Liver (tissue), 3 donors: ENCODE data around the gene KANTR.

Experiments
- EGR1 ChIP-seq, 2 donors: IDR thresholded peaks; 2 replicates each; pipeline ENCODE4 v1.6.1; 2016 to 2018; ENCODE audit warnings: antibody characterized with exemption in 2 of 2, low read depth in 2 of 2
- GABPA ChIP-seq, 2 donors: IDR thresholded peaks in 1 of 2; conservative IDR thresholded peaks in 1 of 2; 2 replicates each; pipeline ENCODE4 v1.6.1; 2016; ENCODE audit warnings: antibody characterized with exemption in 2 of 2, mild to moderate bottlenecking in 1 of 2, moderate library complexity in 1 of 2
- HNF4A ChIP-seq, 2 donors: conservative IDR thresholded peaks; 2 replicates each; pipeline ENCODE4 v1.6.1; 2016; ENCODE audit warnings: antibody characterized with exemption in 2 of 2, mild to moderate bottlenecking in 2 of 2
- JUND ChIP-seq, 2 donors: IDR thresholded peaks; 2 replicates each; pipeline ENCODE4 v1.6.1; 2016; ENCODE audit warnings: antibody characterized with exemption in 2 of 2
- MAX ChIP-seq: IDR thresholded peaks from 2 replicates; pipeline ENCODE4 v1.6.1; 2016; ENCODE audit warnings: antibody characterized with exemption
- RAD21 ChIP-seq, 2 donors: IDR thresholded peaks; 2 replicates each; pipeline ENCODE4 v1.6.1; 2016; ENCODE audit warnings: antibody characterized with exemption in 2 of 2, mild to moderate bottlenecking in 2 of 2
- REST ChIP-seq: IDR thresholded peaks from 2 replicates; pipeline ENCODE4 v1.6.1; 2016; ENCODE audit warnings: antibody characterized with exemption, mild to moderate bottlenecking
- RXRA ChIP-seq, 2 donors: IDR thresholded peaks; 2 replicates each; pipeline ENCODE4 v1.6.1; 2017 to 2018; ENCODE audit warnings: antibody characterized with exemption in 2 of 2, mild to moderate bottlenecking in 1 of 2
- SP1 ChIP-seq: IDR thresholded peaks from 2 replicates; pipeline ENCODE4 v1.6.1; 2018; ENCODE audit warnings: antibody characterized with exemption, mild to moderate bottlenecking
- TAF1 ChIP-seq: conservative IDR thresholded peaks from 2 replicates; pipeline ENCODE4 v1.6.1; 2016; ENCODE audit warnings: antibody characterized with exemption, mild to moderate bottlenecking
- YY1 ChIP-seq: IDR thresholded peaks from 2 replicates; pipeline ENCODE4 v1.6.1; 2016; ENCODE audit warnings: antibody characterized with exemption, mild to moderate bottlenecking
- TF ChIP-seq, protein P1 (sequence below): fragments of 150-350 bp; IDR thresholded peaks from 2 replicates; pipeline ENCODE4 v1.5.1; 2017; ENCODE audit warnings: improper control_type of control experiment, low read depth, low read length; ENCODE audit not compliant: missing input control
- donor health status: healthy.
- donor health status: healthy.

DNA sequence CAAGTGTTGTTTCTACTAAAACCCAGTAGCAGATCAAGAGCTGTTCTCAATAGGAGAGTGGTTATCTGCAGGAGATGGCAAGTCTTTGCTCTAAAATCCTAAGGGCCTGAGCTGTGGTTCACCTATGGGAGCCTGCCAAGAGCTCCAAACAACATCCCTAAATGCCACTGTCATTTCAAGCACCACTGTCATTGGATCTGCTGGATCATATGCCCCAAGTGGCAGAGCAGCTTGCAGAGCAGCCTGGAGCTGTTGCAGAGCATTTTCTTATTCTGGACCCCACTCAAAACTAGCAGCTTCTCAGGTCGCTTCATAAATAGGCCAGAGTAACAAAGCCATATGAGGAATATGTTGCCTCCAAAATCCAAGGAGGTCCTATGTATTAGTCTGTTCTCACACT lies 59.6 kb downstream of the KANTR start:
- TF ChIP-seq MAX (no peak), SP1 (no peak), REST (no peak), YY1 (no peak), EGR1 (IDR thresholded peaks at IDR 0.05; ENCODE audit: low read depth in 2 of 2) (no peak), JUND (IDR thresholded peaks at IDR 0.05) (no peak), HNF4A (conservative IDR thresholded peaks at IDR 0.05) (no peak), RXRA (IDR thresholded peaks at IDR 0.05) (no peak), RAD21 (IDR thresholded peaks at IDR 0.05) (no peak), GABPA (IDR thresholded peaks at IDR 0.05 in 1 of 2, conservative IDR thresholded peaks at IDR 0.05 in 1 of 2) (no peak), TAF1 (no peak)
- TF ChIP-seq, protein P1, sequence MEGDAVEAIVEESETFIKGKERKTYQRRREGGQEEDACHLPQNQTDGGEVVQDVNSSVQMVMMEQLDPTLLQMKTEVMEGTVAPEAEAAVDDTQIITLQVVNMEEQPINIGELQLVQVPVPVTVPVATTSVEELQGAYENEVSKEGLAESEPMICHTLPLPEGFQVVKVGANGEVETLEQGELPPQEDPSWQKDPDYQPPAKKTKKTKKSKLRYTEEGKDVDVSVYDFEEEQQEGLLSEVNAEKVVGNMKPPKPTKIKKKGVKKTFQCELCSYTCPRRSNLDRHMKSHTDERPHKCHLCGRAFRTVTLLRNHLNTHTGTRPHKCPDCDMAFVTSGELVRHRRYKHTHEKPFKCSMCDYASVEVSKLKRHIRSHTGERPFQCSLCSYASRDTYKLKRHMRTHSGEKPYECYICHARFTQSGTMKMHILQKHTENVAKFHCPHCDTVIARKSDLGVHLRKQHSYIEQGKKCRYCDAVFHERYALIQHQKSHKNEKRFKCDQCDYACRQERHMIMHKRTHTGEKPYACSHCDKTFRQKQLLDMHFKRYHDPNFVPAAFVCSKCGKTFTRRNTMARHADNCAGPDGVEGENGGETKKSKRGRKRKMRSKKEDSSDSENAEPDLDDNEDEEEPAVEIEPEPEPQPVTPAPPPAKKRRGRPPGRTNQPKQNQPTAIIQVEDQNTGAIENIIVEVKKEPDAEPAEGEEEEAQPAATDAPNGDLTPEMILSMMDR: no peak
